T47D (cell line): ENCODE results near the gene MAN2A1.

Experiments
- DNase-seq, 2 experiments: peaks; one replicate each; pipeline versions ENCODE4 v3.0.0 to v3.0.0-alpha.2; 2011 to 2012; ENCODE audit warnings: low read depth in 1 of 2, low spot score in 1 of 2
- JUND ChIP-seq: IDR thresholded peaks from 2 replicates; pipeline ENCODE4 v1.6.1; 2012; ENCODE audit warnings: low read depth
- in situ Hi-C: cut with HindIII; loops from 2 replicates; pipeline ENCODE4 v1.10.0; 2016; ENCODE audit warnings: low sequenced_read_pairs, low pct_unique_long_range_greater_than_20kb

Gene MAN2A1

GRCh38 chr5:109659901-109660300 is 29.8 kb upstream of the MAN2A1 start:
- TF ChIP-seq JUND = no peak
- in situ Hi-C loops = no loop called here
- no peak for DNase-seq

- DNase-seq = no peak
- in situ Hi-C loops = no loop called here
Measured at GRCh38 chr5:109660301-109660700, 29.4 kb upstream of the MAN2A1 start.

GRCh38 chr5:109668237-109668636 is 21.5 kb upstream of the MAN2A1 start:
- DNase-seq = no peak
- in situ Hi-C loops = no loop called here
- TF ChIP-seq JUND = no peak

More at GRCh38 chr5:109660301-109660700, 29.4 kb upstream of the MAN2A1 start:
- no peak for TF ChIP-seq JUND

GRCh38 chr5:109668668-109669422 is 20.9 kb upstream of the MAN2A1 start:
- no peak for DNase-seq
- no peak for TF ChIP-seq JUND
- in situ Hi-C loops = no loop called here

GRCh38 chr5:109669991-109670706 is 19.6 kb upstream of the MAN2A1 start:
- in situ Hi-C loops = no loop called here
- no peak for DNase-seq
- TF ChIP-seq JUND = no peak

GRCh38 chr5:109671136-109671535 is 18.6 kb upstream of the MAN2A1 start:
- in situ Hi-C loops = no loop called here
- no peak for DNase-seq
- TF ChIP-seq JUND = no peak

GRCh38 chr5:109674596-109674995 is 15.1 kb upstream of the MAN2A1 start:
- TF ChIP-seq JUND = no peak
- in situ Hi-C loops = no loop called here
- DNase-seq = no peak

- in situ Hi-C loops = no loop called here
- TF ChIP-seq JUND = no peak
- DNase-seq = no peak
Measured at GRCh38 chr5:109676920-109677319, 12.8 kb upstream of the MAN2A1 start.

GRCh38 chr5:109678447-109678846 is 11.3 kb upstream of the MAN2A1 start:
- no peak for DNase-seq
- no peak for TF ChIP-seq JUND
- in situ Hi-C loops = no loop called here

- no peak for TF ChIP-seq JUND
- DNase-seq = no peak
- in situ Hi-C loops = no loop called here
Measured at GRCh38 chr5:109681763-109682162, 8.0 kb upstream of the MAN2A1 start.

GRCh38 chr5:109682383-109682782 is 7.3 kb upstream of the MAN2A1 start:
- in situ Hi-C loops = no loop called here
- TF ChIP-seq JUND = no peak
- DNase-seq = peak in 1 of 2 experiments; percentile 52

- no peak for DNase-seq
- TF ChIP-seq JUND = no peak
- in situ Hi-C loops = no loop called here
Measured at GRCh38 chr5:109685916-109686315, 3.8 kb upstream of the MAN2A1 start.

- peak in 1 of 2 experiments; percentile 2 for DNase-seq
- no peak for TF ChIP-seq JUND
- in situ Hi-C loops = no loop called here
Measured at GRCh38 chr5:109688630-109688969, 1.1 kb upstream of the MAN2A1 start.
